Brain microvascular endothelial cell (primary cell): ENCODE results near the gene RUFY1.
A peak's percentile ranks its signal among the peaks of the same experiment; 100 is the strongest.
"Not testable (repeated sequence)": the region's sequence is repeated elsewhere in the genome, so short reads cannot be mapped to it uniquely, and the experiment has no call there.

Experiments
- DNase-seq: peaks from one replicate; pipeline ENCODE4 v3.0.0-alpha.2; 2020
- H3K27ac ChIP-seq: fragments of 250-450 bp; sonication (Bioruptor Pico); 2 replicates; pipeline ENCODE4 v1.5.1; 2020; ENCODE audit warnings: mild to moderate bottlenecking, moderate library complexity
- H3K27me3 ChIP-seq: fragments of 250-450 bp; sonication (Bioruptor Pico); replicated peaks from 2 replicates; pipeline ENCODE4 v1.5.1; 2020; ENCODE audit warnings: mild to moderate bottlenecking
- H3K36me3 ChIP-seq: fragments of 250-450 bp; sonication (Bioruptor Pico); replicated peaks from 2 replicates; pipeline ENCODE4 v1.5.1; 2020; ENCODE audit warnings: mild to moderate bottlenecking
- H3K4me3 ChIP-seq: 2 replicates; pipeline ENCODE4 v1.5.1; 2011; ENCODE audit warnings: low read depth, mild to moderate bottlenecking, control low read depth, low read length, moderate library complexity
- CTCF ChIP-seq: IDR thresholded peaks from 2 replicates; pipeline ENCODE4 v1.5.1; 2011; ENCODE audit warnings: low read depth, mild to moderate bottlenecking, moderate library complexity, low read length, control low read depth, inconsistent platforms; ENCODE audit errors: missing control alignments
- in situ Hi-C: cut with HindIII; loops from 2 replicates; pipeline ENCODE4 v1.10.0; 2017; ENCODE audit warnings: low sequenced_read_pairs, low pct_ligation_motif_present

The RUFY1 gene

GRCh38 chr5:179550511-179551342 is at the start of gene RUFY1:
RUFY1 (plus strand) TSS chr5:179550554; CDS start chr5:179550570, 16 bp downstream.
- H3K27ac ChIP-seq, result peak within 1 kb of the TSS; percentile 96
- peak; percentile 57 for DNase-seq
- no peaks in the 10 kb centered on the region for H3K27me3 ChIP-seq
- H3K36me3 ChIP-seq, result no peaks in the 10 kb centered on the region
- TF ChIP-seq CTCF, result no peak
- in situ Hi-C loops, result no loop called here
- peak within 1 kb of the TSS; percentile 78 for H3K4me3 ChIP-seq

- H3K36me3 ChIP-seq, H3K4me3 ChIP-seq, H3K27ac ChIP-seq, H3K27me3 ChIP-seq, DNase-seq, in situ Hi-C loops: not testable (repeated sequence)
Observed at GRCh38 chr5:179501997-179502396, 48.4 kb upstream of the RUFY1 start.

- not testable (repeated sequence) for H3K36me3 ChIP-seq, H3K4me3 ChIP-seq, DNase-seq
Observed at GRCh38 chr5:179502420-179502819, 47.9 kb upstream of the RUFY1 start.

GRCh38 chr5:179504191-179504590 is 46.2 kb upstream of the RUFY1 start:
- no peak for DNase-seq
- Histone ChIP-seq H3K27ac (no peak overlapping the region), H3K27me3 (no peaks in the 10 kb centered on the region), H3K4me3 (no peak overlapping the region), H3K36me3 (no peaks in the 10 kb centered on the region)
- in situ Hi-C loops, result no loop called here
- TF ChIP-seq CTCF, result no peak

More at GRCh38 chr5:179502420-179502819, 47.9 kb upstream of the RUFY1 start:
- H3K27ac ChIP-seq, in situ Hi-C loops, H3K27me3 ChIP-seq: not testable (repeated sequence)

- Histone ChIP-seq H3K27me3 (no peaks in the 10 kb centered on the region), H3K27ac (no peak overlapping the region), H3K36me3 (no peaks in the 10 kb centered on the region), H3K4me3 (no peak overlapping the region)
- TF ChIP-seq CTCF, result no peak
- in situ Hi-C loops, result no loop called here
- peak; percentile 15 for DNase-seq
Observed at GRCh38 chr5:179504600-179505396, 45.6 kb upstream of the RUFY1 start.

- H3K4me3 ChIP-seq, result no peak overlapping the region
- no peak for TF ChIP-seq CTCF
- in situ Hi-C loops, result no loop called here
- no peak for DNase-seq
- no peaks in the 10 kb centered on the region for H3K36me3 ChIP-seq
- no peaks in the 10 kb centered on the region for H3K27me3 ChIP-seq
- no peak overlapping the region for H3K27ac ChIP-seq
Observed at GRCh38 chr5:179505636-179506261, 44.6 kb upstream of the RUFY1 start.
